ENCODE data around the gene SEC14L1.

SEC14L1 gene

GRCh38 chr17:77246110-77247047, 105.6 kb downstream of the SEC14L1 start:
- TF ChIP-seq GATA3 (IDR thresholded peaks at IDR 0.05; ENCODE audit: low read depth, low read length) (no peak), GATA2 (IDR thresholded peaks at IDR 0.05; ENCODE audit: low read depth, low read length) (no peak)

DNA sequence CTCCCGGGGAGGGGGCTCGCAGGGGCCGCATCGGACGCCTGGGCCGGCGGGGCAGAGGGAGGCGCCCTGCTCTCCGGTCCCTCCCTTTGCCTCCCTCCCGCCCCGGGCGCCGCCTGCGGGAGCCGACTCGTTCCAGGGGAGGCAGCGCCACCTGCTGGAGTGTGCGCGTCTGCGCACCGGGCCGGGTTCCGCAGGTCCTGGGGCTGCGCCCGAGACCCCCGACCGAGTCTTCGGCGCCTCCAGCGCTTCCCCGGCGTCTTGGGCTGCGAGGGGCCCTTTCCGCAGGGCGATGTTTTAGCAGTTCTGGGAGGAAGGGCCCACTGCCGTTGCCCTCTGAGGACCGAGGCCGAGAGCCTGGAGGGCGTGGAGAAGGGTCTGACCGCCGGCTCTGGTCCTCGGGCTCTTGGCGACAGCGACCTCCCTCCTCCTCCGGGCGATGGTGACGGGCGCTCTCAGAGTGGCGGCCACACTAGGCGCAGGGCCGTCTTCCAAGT, 106.3 kb downstream of the SEC14L1 start:
- TF ChIP-seq GATA2 (IDR thresholded peaks at IDR 0.05; ENCODE audit: low read depth, low read length) (no peak), GATA3 (IDR thresholded peaks at IDR 0.05; ENCODE audit: low read depth, low read length) (no peak)

- TF ChIP-seq GATA3 (IDR thresholded peaks at IDR 0.05; ENCODE audit: low read depth, low read length): no peak
- no peak for TF ChIP-seq GATA2 (IDR thresholded peaks at IDR 0.05; ENCODE audit: low read depth, low read length)
These were observed 106.8 kb downstream of the SEC14L1 start for GRCh38 chr17:77247609-77248008.

DNA sequence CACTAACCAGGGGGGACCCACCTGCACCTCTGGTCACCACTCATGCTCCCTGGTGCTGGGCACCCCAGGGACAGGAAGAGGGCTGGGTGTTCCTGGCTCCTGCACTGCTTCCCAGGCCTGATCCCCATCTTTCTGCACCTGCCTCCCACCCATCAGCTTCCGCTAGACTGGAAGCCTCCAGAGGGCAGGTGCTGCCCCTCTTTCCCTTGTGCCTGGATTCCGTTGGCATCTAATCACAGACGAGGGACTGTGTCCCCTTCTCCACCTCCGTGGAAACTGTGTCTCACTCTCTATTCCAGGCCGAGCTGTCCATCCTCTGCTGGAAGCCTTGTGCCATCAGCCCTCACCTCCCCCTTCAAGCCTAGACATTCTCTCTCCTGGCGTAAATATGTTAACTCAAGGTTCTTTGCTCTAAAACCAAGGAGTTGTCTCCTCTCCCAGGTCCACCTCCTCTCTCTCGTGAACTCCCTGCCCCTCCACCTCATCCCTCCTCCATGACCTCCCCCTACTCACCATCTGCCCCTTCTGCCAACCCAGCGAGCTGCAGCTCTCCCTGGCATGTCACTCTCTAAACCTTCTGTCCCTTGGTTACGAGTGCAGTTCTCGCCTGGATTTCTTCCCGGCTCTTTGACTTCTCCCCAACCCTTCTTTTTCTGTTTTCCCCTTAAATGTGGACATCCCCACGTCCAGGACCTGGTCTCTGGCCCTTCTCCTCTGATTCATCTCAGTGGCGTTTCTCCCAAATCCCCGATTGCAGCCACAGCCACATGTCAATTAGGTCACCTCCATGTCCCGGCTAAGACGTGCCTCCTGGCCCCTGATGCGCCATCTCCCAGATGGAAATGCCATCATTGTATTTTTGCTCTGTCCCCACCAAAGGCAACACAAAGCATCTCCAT, 107.7 kb downstream of the SEC14L1 start:
- TF ChIP-seq GATA2 (IDR thresholded peaks at IDR 0.05; ENCODE audit: low read depth, low read length) (no peak), GATA3 (IDR thresholded peaks at IDR 0.05; ENCODE audit: low read depth, low read length) (no peak)

- TF ChIP-seq GATA3 (IDR thresholded peaks at IDR 0.05; ENCODE audit: low read depth, low read length): no peak
- TF ChIP-seq GATA2 (IDR thresholded peaks at IDR 0.05; ENCODE audit: low read depth, low read length): no peak
These were observed 110.9 kb downstream of the SEC14L1 start for GRCh38 chr17:77251622-77252183.

DNA sequence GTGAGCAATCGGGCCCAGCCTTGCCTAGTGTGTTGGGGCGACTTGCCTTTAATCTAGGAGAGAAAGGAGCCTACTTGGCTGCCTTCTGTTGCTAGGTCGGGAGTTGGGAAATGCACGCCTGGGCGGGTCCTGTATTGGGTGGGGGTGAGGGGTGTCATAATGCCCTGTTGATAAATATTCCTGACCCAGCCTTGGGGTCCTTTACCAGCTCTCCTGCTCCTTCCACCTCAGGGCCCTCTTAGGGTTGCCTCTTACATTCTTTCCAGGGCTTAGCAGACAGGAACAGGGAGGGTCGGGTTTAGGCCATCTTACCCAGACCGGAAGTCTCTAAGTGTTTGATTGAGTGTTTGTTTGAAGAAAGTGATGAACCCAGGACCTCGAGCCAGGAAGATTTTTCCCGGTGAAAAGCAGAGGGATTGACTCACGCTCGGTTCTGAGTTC, 112.9 kb downstream of the SEC14L1 start:
- TF ChIP-seq GATA2 (IDR thresholded peaks at IDR 0.05; ENCODE audit: low read depth, low read length): no peak
- no peak for TF ChIP-seq GATA3 (IDR thresholded peaks at IDR 0.05; ENCODE audit: low read depth, low read length)

DNA sequence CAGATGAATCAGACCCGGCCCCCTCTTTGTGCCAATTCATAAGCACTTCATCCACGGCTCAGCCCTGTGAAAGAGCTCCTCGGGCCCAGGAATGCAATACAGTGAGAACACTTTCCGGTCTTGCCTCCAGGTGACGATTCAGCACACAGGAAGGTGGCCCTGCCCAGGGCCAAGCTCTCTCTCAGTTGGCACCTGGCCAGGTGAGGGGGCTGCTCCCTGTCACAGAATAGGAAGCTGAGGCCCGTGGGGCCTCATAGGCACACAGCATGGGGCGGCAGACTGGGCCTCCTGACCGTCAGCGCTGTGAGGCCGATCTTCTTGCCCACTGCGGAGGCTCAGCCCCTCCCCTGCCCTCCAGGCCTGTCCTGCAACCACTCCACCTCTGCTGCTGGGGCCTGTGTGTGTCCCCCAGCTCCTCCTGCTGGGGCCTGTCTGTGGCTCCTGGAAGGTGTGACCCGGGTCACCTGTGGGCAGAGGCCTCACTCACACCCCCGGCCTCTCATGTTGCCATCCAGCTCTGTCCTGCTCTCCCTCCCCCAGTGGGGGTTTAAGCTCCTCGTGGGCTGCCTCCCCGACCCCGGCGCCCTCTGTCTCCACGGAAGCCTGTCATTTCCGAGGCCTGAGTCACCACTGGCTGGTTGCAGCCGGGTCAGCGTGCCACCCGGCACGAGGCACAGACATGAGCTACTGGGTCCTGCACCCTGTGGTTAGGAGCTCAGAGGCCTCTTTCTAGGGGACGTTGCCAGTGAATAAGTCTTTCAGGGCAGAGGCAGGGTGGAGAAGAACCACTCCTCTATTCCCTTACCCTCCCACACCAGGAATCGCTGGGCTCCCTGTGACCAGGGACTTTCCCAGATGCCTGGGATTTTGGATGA, 114.4 kb downstream of the SEC14L1 start:
- TF ChIP-seq GATA2 (IDR thresholded peaks at IDR 0.05; ENCODE audit: low read depth, low read length) (no peak), GATA3 (IDR thresholded peaks at IDR 0.05; ENCODE audit: low read depth, low read length) (no peak)

DNA sequence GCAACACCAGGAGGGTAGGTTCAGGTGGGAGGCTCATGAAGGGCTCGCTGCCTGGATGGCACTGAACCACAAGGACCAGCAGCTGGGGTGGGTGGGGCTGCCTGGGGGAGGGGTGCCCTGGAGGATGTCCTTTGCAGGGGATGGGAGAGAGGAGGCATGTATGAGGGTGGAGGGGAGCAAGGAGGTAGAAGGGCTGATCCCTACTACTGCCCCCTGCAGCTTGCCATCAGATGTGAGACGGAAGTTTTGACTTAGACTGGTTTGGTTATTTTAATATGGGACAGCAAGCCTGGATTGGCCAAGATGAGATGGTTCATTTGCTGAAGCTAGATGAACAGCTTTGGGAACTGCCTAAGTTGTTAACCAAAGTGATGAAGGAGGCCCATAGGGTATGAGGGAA, 115.9 kb downstream of the SEC14L1 start:
- TF ChIP-seq GATA2 (IDR thresholded peaks at IDR 0.05; ENCODE audit: low read depth, low read length) (no peak), GATA3 (IDR thresholded peaks at IDR 0.05; ENCODE audit: low read depth, low read length) (no peak)

DNA sequence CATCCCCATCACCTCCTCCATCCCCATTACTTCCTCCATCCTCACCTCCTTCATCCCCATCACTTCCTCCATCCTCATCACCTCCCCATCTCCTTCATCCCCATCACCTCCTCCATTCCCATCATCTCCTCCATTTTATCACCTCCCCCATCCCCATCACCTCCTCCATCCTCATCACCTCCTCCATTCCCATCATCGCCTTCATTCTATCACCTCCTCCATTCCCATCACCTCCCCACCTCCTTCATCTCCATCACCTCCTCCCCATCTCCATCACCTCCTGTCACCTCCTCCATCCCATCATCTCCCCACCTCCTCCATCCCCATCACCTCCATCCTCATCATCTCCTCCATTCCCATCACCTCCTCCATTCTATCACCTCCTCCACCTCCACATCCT, 116.4 kb downstream of the SEC14L1 start:
- TF ChIP-seq GATA3 (IDR thresholded peaks at IDR 0.05; ENCODE audit: low read depth, low read length): no peak
- no peak for TF ChIP-seq GATA2 (IDR thresholded peaks at IDR 0.05; ENCODE audit: low read depth, low read length)

- TF ChIP-seq GATA2 (IDR thresholded peaks at IDR 0.05; ENCODE audit: low read depth, low read length): no peak
- TF ChIP-seq GATA3 (IDR thresholded peaks at IDR 0.05; ENCODE audit: low read depth, low read length): no peak
These were observed 117.1 kb downstream of the SEC14L1 start for GRCh38 chr17:77257596-77258458.

DNA sequence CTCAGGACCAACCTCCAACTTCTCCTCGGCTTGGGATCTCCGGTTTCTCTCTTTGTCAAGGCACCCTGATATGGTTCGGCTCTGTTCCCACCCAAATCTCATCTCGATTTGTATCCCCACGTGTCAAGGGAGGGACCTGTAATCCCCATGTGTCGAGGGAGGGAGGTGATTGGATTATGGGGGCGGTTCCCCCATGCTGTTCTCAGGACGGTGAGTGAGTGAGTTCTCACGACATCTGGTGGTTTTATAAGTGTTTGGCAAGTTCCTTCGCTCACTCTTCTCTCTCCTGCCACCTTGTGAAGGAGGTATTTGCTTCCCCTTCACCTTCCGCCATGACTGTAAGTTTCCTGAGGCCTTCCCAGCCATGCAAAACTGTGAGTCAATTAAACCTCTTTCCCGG, 117.9 kb downstream of the SEC14L1 start:
- TF ChIP-seq GATA2 (IDR thresholded peaks at IDR 0.05; ENCODE audit: low read depth, low read length) (no peak), GATA3 (IDR thresholded peaks at IDR 0.05; ENCODE audit: low read depth, low read length) (no peak)

- TF ChIP-seq GATA2 (IDR thresholded peaks at IDR 0.05; ENCODE audit: low read depth, low read length) (no peak), GATA3 (IDR thresholded peaks at IDR 0.05; ENCODE audit: low read depth, low read length) (no peak)
These were observed 124.0 kb downstream of the SEC14L1 start for GRCh38 chr17:77264617-77265230.

Measured in SH-SY5Y (cell line).